Activated CD4-positive, alpha-beta T cell treated with anti-CD3 and anti-CD28 coated beads, Interleukin-2, amount 10 ng/mL, durations not matched to agents 7 days and 5 days (primary cell): ENCODE results near the gene KIF15. TPM values are rescaled to one million over a fixed set of nuclear protein-coding genes. Genes with fewer than 3 reads are reported as not detected.
A peak's percentile ranks its signal among the peaks of the same experiment; 100 is the strongest.
"Not testable (repeated sequence)": the region's sequence is repeated elsewhere in the genome, so short reads cannot be mapped to it uniquely, and the experiment has no call there.

Source experiments
- CTCF ChIA-PET: fragments of 350-600 bp; sonication (Branson Sonifier 250); formaldehyde crosslinking; loops from one replicate; lab custom pipeline; 2021; ENCODE audit warnings: antibody characterized with exemption; lab: Charles Lee
- POLR2A ChIA-PET: fragments of 350-600 bp; sonication (Branson Sonifier 250); formaldehyde crosslinking; loops from one replicate; lab custom pipeline; 2021; ENCODE audit warnings: antibody characterized with exemption; lab: Charles Lee
- DNase-seq: peaks from one replicate; pipeline ENCODE4 v3.0.0-alpha.2; 2020
- H3K27ac Mint-ChIP-seq: one replicate; pipeline ENCODE4 v1.8.0; 2021; ENCODE audit warnings: mild to moderate bottlenecking, moderate library complexity, mixed read lengths
- H3K27me3 Mint-ChIP-seq: one replicate; pipeline ENCODE4 v1.8.0; 2021; ENCODE audit warnings: mixed read lengths
- H3K36me3 Mint-ChIP-seq: one replicate; pipeline ENCODE4 v1.8.0; 2021; ENCODE audit warnings: low read depth, mixed read lengths
- H3K4me1 Mint-ChIP-seq: one replicate; pipeline ENCODE4 v1.8.0; 2021; ENCODE audit warnings: mixed read lengths
- H3K4me3 Mint-ChIP-seq: one replicate; pipeline ENCODE4 v1.8.0; 2021; ENCODE audit warnings: mild to moderate bottlenecking, moderate library complexity, mixed read lengths
- H3K9me3 Mint-ChIP-seq: one replicate; pipeline ENCODE4 v1.8.0; 2021; ENCODE audit warnings: mixed read lengths
- total RNA-seq, 2 experiments: library from RNA; stranded (reverse); gene quantifications; one replicate each; pipeline ENCODE4 v1.2.3, GENCODE V29; 2021

The KIF15 gene
- total RNA-seq, 2 experiments from 2014 or later: 58.8 to 73.5 TPM

DNA sequence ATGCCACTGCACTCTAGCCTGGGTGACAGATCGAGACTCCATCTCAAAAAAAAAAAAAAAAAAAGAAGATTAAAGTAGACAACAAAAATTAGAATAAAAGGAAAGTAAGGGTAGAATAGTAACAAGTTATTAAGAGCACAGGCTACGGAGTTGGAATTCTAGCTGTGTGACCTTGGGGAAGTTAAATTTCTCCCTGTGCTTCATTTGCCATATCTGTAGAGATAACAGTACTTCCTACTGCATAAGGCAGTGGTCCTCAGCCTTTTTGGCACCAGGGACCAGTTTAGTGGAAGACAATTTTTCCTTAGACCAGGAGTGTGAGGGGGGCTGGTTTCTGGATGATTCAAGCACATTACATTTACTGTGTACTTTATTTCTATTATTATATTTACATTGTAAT lies 71.4 kb downstream of the KIF15 start:
- H3K27me3 Mint-ChIP-seq: no peaks in the 10 kb centered on the region
- H3K4me1 Mint-ChIP-seq: no peaks in the 10 kb centered on the region
- POLR2A ChIA-PET: no interaction called here
- no peak overlapping the region for H3K27ac Mint-ChIP-seq
- no peak overlapping the region for H3K4me3 Mint-ChIP-seq
- no peak for DNase-seq
- peaks cover 16% of the 10 kb centered on the region for H3K9me3 Mint-ChIP-seq
- peaks cover 73% of the 10 kb centered on the region for H3K36me3 Mint-ChIP-seq
- CTCF ChIA-PET: interaction anchor here (0.7 kb wide), 1 partner anchor 442 kb away, joined by 3 read pairs; no protein-coding TSS in a partner anchor

DNA sequence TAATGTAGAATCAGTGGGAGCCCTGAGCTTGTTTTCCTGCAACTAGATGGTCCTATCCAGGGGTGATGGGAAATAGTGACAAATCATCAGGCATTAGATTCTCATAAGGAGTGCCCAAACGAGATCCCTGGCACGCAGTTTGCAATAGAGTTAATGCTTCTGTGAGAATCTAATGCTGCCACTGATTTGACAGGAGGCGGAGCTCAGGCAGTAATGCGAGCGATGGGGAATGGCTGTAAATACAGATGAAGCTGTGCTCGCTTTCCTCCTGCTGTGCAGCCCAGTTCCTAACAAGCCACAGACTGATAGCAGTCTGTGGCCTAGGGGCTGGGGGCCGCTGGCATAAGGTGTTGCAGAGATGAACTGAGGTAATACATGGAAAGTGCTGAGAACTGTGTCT lies 71.8 kb downstream of the KIF15 start:
- ChIA-PET POLR2A (no interaction called here), CTCF (no interaction called here)
- Mint-ChIP-seq H3K27me3 (no peaks in the 10 kb centered on the region), H3K27ac (no peak overlapping the region), H3K36me3 (peaks cover 74% of the 10 kb centered on the region), H3K4me3 (no peak overlapping the region), H3K9me3 (peaks cover 18% of the 10 kb centered on the region), H3K4me1 (no peaks in the 10 kb centered on the region)
- DNase-seq: no peak

DNA sequence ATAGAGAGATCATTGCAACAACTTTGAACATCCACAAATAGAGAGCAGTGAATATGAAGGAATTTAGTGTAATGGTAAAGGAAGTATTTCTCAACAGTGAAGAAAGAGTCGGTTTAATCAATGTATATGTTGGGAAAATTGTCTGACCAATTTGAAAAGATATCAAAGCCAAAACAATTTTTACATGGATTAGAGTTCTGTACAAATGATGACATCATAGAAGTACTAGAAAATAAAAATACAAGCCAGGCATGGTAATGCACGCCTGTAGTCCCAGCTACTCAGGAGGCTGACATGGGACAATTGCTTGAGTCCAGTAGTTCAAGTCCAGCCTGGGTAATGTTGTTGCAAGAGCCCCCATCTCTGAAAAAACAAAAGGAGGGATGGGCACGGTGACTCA lies 74.1 kb downstream of the KIF15 start:
- peaks cover 18% of the 10 kb centered on the region for H3K9me3 Mint-ChIP-seq
- peaks cover 75% of the 10 kb centered on the region for H3K36me3 Mint-ChIP-seq
- ChIA-PET CTCF (interaction anchor here (1.0 kb wide), 1 partner anchor 68 kb away, joined by 5 read pairs; no protein-coding TSS in a partner anchor), POLR2A (no interaction called here)
- no peaks in the 10 kb centered on the region for H3K27me3 Mint-ChIP-seq
- H3K4me3 Mint-ChIP-seq: no peak overlapping the region
- DNase-seq: no peak
- no peak overlapping the region for H3K27ac Mint-ChIP-seq
- no peaks in the 10 kb centered on the region for H3K4me1 Mint-ChIP-seq

DNA sequence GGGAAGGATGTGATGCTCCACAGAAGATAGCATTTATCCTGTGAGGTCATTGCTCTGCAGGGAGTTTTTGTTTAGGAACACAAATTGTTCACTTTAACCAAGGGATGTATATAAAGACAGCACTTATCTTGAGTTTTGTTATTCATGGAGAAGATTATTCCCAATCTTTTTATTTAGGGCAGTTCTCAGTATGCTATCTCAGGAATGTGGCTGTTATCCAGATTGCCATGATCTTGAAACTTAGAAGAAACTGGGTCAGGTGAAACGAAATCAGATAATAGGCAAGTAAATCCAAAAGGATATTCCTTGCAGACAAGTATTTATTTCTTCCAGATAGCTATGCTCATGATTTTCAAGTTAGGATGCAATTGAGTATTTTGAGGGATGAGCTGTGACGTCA lies 80.8 kb downstream of the KIF15 start:
- POLR2A ChIA-PET: no interaction called here
- no peak for DNase-seq
- CTCF ChIA-PET: no interaction called here
- no peak overlapping the region for H3K4me3 Mint-ChIP-seq
- no peak overlapping the region for H3K27ac Mint-ChIP-seq
- peaks cover 3% of the 10 kb centered on the region for H3K9me3 Mint-ChIP-seq
- H3K4me1 Mint-ChIP-seq: no peaks in the 10 kb centered on the region
- H3K27me3 Mint-ChIP-seq: no peaks in the 10 kb centered on the region
- peaks cover 73% of the 10 kb centered on the region for H3K36me3 Mint-ChIP-seq

DNA sequence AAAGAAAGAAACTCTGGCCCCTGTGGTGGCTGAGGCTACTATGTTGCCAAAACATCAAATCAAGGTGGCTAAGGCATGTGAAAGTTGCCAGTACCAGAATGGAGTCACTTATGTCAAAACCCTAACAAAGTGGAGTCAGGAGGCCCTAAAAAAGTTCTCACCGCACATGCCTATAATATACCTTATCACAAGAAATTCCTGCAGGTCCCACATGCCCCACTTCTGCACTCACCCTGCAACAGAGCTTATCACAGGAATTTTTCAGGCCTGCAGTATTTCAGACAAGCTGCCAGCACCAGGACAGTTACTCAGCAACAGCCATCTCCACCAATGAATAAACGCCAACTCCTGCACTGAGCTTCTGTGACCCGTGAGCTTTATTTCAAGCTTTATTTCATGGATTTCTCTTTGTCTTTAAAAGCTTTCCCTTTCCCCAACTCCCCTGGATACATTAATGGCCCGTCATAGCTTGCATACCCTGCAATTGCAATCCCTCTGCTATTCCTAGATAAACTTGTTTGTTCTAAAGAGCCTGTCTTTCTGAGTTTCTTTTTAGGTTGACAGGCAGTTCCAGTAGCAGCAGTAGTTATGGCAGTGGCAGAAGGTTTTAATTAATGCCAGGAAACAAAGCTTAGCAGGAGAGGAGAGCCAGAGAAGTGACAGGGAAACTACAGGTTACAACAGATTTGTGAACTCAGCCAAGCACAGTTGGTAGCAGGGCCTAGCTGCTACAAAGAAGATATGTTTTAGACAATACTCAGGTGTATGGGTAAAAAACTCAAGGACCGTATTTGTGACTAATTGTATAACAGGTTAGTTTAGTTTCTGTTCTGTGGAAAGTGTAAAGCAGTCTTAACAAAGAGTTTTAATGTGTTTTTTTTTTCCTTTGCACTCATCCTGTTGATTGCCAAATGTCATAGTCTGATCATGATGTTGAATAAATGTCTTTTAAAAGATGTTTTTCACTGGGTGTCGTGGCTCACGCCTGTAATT lies 84.2 kb downstream of the KIF15 start:
- Mint-ChIP-seq H3K27ac (no peak overlapping the region), H3K27me3 (no peaks in the 10 kb centered on the region), H3K36me3 (peaks cover 54% of the 10 kb centered on the region), H3K4me3 (no peak overlapping the region), H3K4me1 (no peaks in the 10 kb centered on the region), H3K9me3 (no peaks in the 10 kb centered on the region)
- POLR2A ChIA-PET: no interaction called here
- CTCF ChIA-PET: interaction anchor here (0.6 to 1.2 kb wide), 5 partner anchors 14 to 1211 kb away, joined by 3 to 4 read pairs (median 3); no protein-coding TSS in a partner anchor
- DNase-seq: no peak

DNA sequence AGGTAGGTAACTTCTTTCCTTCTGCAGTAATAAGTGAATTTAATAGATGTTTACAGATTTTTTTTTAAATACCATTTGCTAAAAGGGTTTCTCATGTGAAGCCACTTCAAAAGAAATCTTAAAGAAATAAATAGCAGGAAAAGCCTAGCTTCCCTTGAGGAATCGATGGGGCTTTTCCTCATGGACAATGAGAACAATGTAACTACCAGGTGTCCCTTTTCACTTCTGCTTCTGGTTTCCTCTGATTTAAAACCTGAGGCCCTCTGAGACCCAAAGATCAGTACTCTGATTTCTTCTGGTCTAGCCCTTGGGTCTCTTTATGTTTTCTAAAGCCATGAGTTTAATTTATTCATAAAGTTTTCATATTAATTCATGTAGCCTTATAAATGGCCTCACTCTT lies 87.0 kb downstream of the KIF15 start:
- Mint-ChIP-seq H3K27me3 (no peaks in the 10 kb centered on the region), H3K27ac (no peak overlapping the region), H3K4me1 (no peaks in the 10 kb centered on the region), H3K4me3 (no peak overlapping the region), H3K9me3 (no peaks in the 10 kb centered on the region), H3K36me3 (peaks cover 50% of the 10 kb centered on the region)
- DNase-seq: no peak
- ChIA-PET CTCF (interaction anchor here (1.3 kb wide), 1 partner anchor 55 kb away, joined by 4 read pairs; no protein-coding TSS in a partner anchor), POLR2A (no interaction called here)

DNA sequence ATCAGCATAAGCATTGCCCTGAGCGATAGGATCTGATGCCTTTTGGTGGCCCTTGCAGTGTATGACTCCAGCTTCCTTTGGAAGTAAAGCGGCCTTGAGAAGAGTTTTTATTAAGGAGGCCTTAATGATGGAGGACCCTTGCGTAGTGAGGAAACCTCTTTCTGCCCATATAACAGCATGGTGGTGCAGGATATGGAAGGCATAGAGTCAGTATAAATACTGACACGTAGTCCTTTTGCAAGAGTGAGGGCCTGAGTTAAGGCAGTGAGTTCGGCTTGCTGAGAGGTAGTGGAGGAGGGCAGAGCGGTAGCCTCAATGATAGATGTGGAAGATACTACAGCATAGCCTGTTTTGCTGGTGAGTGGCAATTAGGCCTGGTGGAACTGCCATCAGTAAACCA lies 95.1 kb downstream of the KIF15 start:
- H3K4me1 Mint-ChIP-seq, H3K27ac Mint-ChIP-seq, DNase-seq, H3K4me3 Mint-ChIP-seq, POLR2A ChIA-PET, H3K9me3 Mint-ChIP-seq, H3K27me3 Mint-ChIP-seq: not testable (repeated sequence)
- CTCF ChIA-PET: interaction anchor here (1.3 kb wide), 1 partner anchor 15 kb away, joined by 3 read pairs; no protein-coding TSS in a partner anchor
- peaks cover 14% of the 10 kb centered on the region for H3K36me3 Mint-ChIP-seq

DNA sequence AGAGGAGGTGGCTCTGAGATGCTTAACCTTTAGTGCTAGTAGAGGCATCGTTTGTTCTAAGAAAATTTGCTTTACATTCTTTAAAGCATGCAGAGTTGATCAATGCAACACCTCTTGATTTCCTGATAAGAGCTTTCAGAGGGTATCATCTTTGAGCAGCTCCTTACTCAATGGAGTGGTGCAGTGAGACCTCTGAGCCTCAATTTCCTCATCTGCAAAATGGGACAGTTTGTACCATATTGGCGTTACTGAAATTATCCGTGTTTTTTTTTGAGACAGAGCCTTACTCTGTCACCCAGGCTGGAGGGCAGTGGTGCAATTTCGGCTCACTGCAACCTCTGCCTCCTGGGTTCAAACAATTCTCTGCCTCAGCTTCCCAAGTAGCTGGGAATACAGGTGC lies 98.5 kb downstream of the KIF15 start:
- H3K27ac Mint-ChIP-seq: no peak overlapping the region
- DNase-seq: no peak
- peaks cover 21% of the 10 kb centered on the region for H3K4me1 Mint-ChIP-seq
- no peaks in the 10 kb centered on the region for H3K9me3 Mint-ChIP-seq
- H3K36me3 Mint-ChIP-seq: peaks cover 6% of the 10 kb centered on the region
- ChIA-PET POLR2A (no interaction called here), CTCF (interaction anchor here (1.3 kb wide), 1 partner anchor 10 kb away, joined by 5 read pairs; no protein-coding TSS in a partner anchor)
- H3K4me3 Mint-ChIP-seq: no peak overlapping the region
- H3K27me3 Mint-ChIP-seq: no peaks in the 10 kb centered on the region

DNA sequence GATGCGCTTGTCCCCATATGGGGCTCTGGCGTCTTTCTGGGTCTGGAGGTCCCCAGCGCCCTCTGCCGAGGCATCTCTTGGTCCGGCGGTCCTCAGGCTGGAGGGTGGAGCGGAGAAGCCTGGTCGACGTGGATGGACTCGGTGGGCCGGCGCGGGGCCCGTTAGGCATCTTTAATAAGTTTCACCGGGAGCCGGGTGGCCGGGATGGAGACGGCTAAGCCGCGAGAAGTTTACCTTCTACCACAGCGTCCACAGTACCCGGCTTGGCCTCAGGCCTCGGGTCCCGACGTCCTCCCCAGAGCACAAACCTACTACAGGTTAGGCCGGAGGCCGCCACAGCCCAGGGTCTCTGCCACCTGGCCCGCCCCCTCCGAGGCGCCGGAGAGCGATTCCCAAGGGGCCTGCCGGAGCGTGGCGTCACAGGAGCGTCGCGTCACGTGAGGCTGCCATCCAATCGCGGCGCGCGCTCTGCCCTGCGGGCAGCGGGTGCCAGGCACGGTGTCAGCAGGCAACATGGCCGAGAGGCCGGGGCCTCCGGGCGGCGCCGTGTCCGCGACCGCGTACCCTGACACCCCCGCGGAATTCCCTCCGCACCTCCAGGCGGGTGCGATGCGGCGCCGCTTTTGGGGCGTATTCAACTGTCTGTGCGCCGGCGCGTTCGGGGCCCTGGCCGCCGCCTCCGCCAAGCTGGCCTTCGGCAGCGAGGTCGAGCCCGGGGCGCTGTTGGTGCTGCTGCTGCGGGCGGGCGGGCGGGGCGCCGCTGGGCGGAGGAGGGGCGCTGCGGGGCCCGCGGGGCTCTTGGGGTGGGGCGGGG lies 100.0 kb downstream of the KIF15 start, which contains the start of gene TMEM42:
TSS of gene TMEM42 (plus strand) at position 501 of the 814 bp plus-strand sequence. CDS start at position 514, 13 bp downstream.
- CTCF ChIA-PET: no interaction called here
- no peaks in the 10 kb centered on the region for H3K9me3 Mint-ChIP-seq

DNA sequence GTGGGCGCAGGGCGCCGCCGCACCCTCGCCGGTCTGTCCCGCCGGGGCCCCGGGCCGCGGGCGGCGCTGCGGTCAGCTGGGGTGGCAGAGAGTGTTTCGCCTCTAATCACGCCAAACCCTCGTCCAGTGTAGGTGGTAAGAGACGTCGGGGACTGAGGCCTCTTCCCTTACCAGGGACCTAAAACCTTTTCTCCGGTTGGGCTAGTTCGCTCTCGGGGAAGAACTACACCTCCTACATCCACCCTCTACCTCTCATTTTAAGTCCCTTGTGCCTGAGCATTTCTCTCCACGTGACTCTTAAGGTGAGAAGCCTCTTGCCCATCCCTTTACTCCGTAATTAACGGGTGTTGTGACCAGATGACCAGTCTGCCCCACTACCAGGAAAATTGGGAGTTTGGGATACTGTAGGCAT lies 100.6 kb downstream of the KIF15 start:
- ChIA-PET CTCF (no interaction called here), POLR2A (no interaction called here)
- Mint-ChIP-seq H3K36me3 (peaks cover 23% of the 10 kb centered on the region), H3K9me3 (peaks cover under 1% of the 10 kb centered on the region), H3K4me3 (peak overlapping the region; percentile 79), H3K4me1 (peaks cover 38% of the 10 kb centered on the region), H3K27ac (peak overlapping the region; percentile 89), H3K27me3 (no peaks in the 10 kb centered on the region)
- DNase-seq: no peak

More for the DNA sequence above, 100.0 kb downstream of the KIF15 start, which contains the start of gene TMEM42:
- Mint-ChIP-seq H3K27ac (peak within 1 kb of the TSS; percentile 91), H3K4me1 (peaks cover 34% of the 10 kb centered on the region), H3K4me3 (peak within 1 kb of the TSS; percentile 79), H3K36me3 (peaks cover 17% of the 10 kb centered on the region), H3K27me3 (no peaks in the 10 kb centered on the region)
- peak; percentile 86 for DNase-seq
- POLR2A ChIA-PET: no interaction called here

DNA sequence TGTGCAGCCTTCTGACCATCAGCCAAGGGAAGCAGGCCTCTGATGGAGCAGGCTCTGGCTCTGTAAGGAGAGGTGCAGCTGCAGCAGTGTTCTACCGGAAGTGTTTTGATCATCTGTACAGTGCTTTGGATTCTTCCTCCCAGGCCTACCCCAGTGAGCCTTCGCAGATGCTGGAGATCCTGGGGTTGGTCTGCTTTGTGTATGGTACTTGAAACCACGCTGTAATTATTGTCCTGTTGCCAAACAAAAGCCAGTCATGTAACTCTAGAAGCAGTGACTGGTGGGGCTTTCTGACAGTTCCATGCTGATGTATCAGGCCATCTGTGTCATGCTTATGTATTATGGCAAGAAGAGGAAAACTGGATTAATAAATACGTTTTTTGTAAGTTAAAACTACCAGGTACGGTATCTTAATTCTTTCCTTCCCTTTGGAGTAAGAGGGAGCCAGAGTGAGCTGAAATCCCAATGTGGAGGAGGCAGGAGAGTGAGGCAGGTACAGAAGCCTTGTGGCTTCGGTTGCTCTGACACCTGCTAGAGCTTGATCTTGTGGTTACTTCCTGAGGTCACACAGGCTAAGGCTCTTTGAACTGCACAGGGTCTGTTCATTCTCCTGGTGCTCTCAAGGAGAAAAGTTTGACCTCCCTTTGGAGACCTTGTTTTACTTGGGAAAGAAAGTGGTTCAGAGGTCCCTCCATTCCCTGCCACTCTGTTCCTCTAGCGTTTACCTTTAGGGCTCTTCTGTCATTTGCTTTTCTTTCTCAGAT lies 103.9 kb downstream of the KIF15 start:
- no peaks in the 10 kb centered on the region for H3K27me3 Mint-ChIP-seq
- ChIA-PET POLR2A (interaction anchor here (0.6 kb wide), 1 partner anchor 201 kb away, joined by 3 read pairs; no protein-coding TSS in a partner anchor), CTCF (interaction anchor here (0.7 to 1.5 kb wide), 2 partner anchors 12 to 480 kb away, joined by 3 to 4 read pairs; no protein-coding TSS in a partner anchor)
- peak overlapping the region; percentile 78 for H3K27ac Mint-ChIP-seq
- DNase-seq: peak; percentile 34
- peaks cover 28% of the 10 kb centered on the region for H3K36me3 Mint-ChIP-seq
- H3K4me3 Mint-ChIP-seq: no peak overlapping the region
- peaks cover 4% of the 10 kb centered on the region for H3K9me3 Mint-ChIP-seq
- H3K4me1 Mint-ChIP-seq: peaks cover 40% of the 10 kb centered on the region
